Measurements from ENCODE around the gene CARMIL1.

Gene CARMIL1

GRCh38 chr6:25257686-25258348, 21.4 kb upstream of the CARMIL1 start:
- no peak for TF ChIP-seq POLR2A (IDR thresholded peaks at IDR 0.05; ENCODE audit: low read length)
- no peak for TF ChIP-seq GATA1 (IDR thresholded peaks at IDR 0.05; ENCODE audit: low read depth, low read length)
- no peak for DNase-seq

DNA sequence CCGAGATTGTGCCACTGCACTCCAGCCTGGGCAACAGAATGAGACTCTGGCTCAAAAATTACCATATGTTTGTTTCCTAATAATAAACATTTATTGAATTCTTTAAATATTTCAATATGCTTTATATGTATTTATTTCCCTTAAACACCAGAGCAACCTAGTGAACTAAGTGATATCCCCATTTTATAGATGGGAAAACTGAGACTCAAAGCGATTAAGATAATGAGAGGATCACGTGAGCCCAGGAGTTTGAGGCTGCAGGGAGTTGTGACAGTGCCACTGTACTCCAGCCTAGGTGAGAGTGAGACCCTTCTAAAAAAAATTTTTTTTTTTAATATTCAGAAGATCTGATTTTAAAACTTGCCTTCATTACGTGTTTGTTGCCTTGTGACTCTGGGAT, 19.4 kb upstream of the CARMIL1 start:
- DNase-seq: no peak
- no peak for TF ChIP-seq GATA1 (IDR thresholded peaks at IDR 0.05; ENCODE audit: low read depth, low read length)
- no peak for TF ChIP-seq POLR2A (IDR thresholded peaks at IDR 0.05; ENCODE audit: low read length)

DNA sequence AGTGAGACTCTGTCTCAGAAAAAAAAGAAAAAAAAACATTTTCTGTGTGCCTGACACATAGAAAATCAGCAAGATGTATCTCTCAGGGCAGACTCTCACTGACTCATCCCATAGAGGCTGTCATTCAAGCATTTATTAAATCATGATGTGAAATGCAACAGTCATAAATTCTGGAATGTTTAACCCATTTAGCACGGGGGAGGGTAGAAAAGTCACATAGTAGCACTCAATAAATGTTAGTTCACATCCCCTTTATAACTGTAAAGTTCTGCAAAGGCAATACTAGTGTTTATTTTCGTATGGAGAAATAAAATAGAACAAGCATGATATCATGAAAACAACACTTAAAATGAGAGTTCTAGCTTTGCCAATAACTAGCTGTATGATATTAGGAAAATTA, 15.5 kb upstream of the CARMIL1 start:
- TF ChIP-seq POLR2A (IDR thresholded peaks at IDR 0.05; ENCODE audit: low read length) (no peak), GATA1 (IDR thresholded peaks at IDR 0.05; ENCODE audit: low read depth, low read length) (no peak)
- DNase-seq: no peak

- TF ChIP-seq GATA1 (IDR thresholded peaks at IDR 0.05; ENCODE audit: low read depth, low read length): no peak
- no peak for TF ChIP-seq POLR2A (IDR thresholded peaks at IDR 0.05; ENCODE audit: low read length)
- no peak for DNase-seq
Observed at GRCh38 chr6:25266456-25267100, 12.6 kb upstream of the CARMIL1 start.

DNA sequence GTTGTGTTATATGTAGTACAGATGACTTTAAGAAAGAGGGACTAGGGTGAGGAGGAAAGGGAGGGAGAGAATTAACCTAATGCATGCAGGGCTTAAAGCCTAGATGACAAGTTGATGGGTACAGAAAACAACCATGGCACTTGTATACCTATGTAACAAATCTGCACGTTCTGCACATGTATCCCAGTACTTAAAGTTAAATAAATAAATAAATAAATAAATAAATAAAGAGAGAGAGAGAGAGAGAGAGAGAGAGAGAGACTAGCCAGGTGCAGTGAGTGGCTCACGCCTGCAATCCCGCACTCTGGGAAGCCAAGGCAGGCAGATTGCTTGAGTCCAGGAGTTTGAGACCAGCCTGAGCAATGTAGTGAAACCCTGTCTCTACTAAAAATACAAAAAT, 11.5 kb upstream of the CARMIL1 start:
- TF ChIP-seq GATA1 (IDR thresholded peaks at IDR 0.05; ENCODE audit: low read depth, low read length) (no peak), POLR2A (IDR thresholded peaks at IDR 0.05; ENCODE audit: low read length) (no peak)
- DNase-seq: no peak

GRCh38 chr6:25270559-25270958, 8.6 kb upstream of the CARMIL1 start:
- TF ChIP-seq GATA1 (IDR thresholded peaks at IDR 0.05; ENCODE audit: low read depth, low read length): no peak
- TF ChIP-seq POLR2A (IDR thresholded peaks at IDR 0.05; ENCODE audit: low read length): no peak
- DNase-seq: no peak

DNA sequence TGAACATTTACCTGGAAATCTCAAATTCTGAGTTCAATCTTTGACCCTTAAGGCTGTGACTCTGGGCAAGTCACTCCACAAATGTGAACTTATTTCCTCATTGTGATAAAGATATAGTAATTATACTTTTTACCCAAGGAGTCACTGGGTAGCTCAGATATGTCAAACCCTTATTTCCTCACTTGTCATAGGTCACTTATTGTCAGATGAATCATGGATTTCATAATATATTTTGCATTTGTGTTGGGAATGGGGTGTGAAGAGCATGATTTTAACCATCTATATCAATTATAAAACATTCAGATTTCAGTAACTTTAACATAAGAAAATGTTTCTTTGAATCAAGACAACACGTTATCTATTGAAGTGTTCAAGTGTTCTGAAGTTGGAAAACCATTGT, 3.7 kb upstream of the CARMIL1 start:
- TF ChIP-seq GATA1 (IDR thresholded peaks at IDR 0.05; ENCODE audit: low read depth, low read length) (no peak), POLR2A (IDR thresholded peaks at IDR 0.05; ENCODE audit: low read length) (no peak)
- DNase-seq: no peak

DNA sequence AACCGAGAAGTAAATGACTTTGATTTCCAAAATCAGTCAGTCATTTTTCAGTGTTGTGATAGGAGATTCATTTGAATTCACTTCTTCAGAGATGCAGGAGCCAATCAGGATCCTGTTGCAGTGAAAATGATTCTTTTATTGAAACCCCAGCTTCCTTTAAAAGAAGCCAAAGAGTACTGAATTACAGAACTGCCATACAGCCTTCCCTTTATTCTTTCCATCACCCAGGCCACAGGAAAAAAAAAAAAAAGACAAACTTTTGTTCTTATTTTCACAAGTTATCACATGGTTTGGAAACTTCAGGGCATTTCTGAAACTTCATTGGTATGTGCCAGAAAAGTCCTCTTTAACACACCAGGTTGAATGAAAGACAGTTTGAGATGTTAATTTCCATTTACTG, 1.8 kb upstream of the CARMIL1 start:
- TF ChIP-seq GATA1 (IDR thresholded peaks at IDR 0.05; ENCODE audit: low read depth, low read length) (no peak), POLR2A (IDR thresholded peaks at IDR 0.05; ENCODE audit: low read length) (no peak)
- no peak for DNase-seq

DNA sequence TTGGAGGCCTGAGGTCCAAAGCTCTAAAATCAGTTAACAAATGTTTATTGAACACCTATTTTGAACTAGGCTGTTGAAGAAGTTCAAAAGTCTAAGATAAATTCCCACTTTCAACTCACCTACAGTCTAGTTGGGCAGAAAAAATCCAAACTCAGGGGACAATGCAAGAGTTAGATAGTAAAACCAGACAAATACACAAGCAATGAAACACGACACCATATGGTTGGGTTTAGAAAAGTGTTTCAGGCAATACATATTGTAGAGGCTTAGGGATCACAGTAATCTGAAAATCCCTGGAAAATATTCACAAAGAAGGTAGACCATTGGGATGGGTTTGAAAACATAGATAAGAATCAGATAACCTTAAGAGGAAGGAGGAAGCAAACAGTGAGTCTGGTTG, 1.3 kb upstream of the CARMIL1 start:
- no peak for DNase-seq
- TF ChIP-seq POLR2A (IDR thresholded peaks at IDR 0.05; ENCODE audit: low read length): no peak
- TF ChIP-seq GATA1 (IDR thresholded peaks at IDR 0.05; ENCODE audit: low read depth, low read length): no peak

DNA sequence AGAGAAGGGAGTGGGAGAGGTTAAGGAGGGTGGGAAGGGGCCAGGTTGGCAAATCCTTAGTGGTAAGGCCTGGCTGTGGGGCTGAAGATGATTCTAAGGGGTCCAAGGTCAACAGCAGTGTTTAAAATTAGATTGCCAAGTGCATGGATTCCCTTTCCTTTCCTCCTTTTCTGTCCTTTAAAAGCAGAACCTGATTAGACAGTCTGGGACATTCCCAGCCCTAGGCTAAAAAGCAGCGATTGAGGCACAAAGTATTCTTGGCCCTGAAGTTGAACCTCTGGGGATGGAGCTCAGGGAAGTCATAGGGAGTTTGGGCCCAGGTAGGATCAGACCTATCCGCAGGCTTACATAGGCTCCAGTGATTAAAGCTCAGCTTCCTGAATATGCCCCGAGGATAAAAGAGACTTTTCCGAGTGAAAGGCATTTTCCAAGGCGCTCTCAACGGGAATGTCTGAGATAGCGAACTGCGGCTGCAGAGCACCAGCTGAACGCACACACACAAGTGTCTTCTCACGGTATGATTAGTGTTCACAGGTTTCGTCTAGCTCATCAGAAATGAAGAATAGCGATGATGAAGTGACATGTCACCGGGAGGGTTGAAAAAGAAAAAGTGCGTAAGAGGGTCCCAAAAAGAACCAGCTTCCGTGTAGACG, 787 bp upstream of the CARMIL1 start:
- DNase-seq: no peak
- TF ChIP-seq GATA1 (IDR thresholded peaks at IDR 0.05; ENCODE audit: low read depth, low read length): no peak
- TF ChIP-seq POLR2A (IDR thresholded peaks at IDR 0.05; ENCODE audit: low read length): no peak

- no peak for DNase-seq
- TF ChIP-seq POLR2A (IDR thresholded peaks at IDR 0.05; ENCODE audit: low read length) (no peak), GATA1 (IDR thresholded peaks at IDR 0.05; ENCODE audit: low read depth, low read length) (no peak)
Observed at GRCh38 chr6:25279748-25280343, 672 bp downstream of the CARMIL1 start.

DNA sequence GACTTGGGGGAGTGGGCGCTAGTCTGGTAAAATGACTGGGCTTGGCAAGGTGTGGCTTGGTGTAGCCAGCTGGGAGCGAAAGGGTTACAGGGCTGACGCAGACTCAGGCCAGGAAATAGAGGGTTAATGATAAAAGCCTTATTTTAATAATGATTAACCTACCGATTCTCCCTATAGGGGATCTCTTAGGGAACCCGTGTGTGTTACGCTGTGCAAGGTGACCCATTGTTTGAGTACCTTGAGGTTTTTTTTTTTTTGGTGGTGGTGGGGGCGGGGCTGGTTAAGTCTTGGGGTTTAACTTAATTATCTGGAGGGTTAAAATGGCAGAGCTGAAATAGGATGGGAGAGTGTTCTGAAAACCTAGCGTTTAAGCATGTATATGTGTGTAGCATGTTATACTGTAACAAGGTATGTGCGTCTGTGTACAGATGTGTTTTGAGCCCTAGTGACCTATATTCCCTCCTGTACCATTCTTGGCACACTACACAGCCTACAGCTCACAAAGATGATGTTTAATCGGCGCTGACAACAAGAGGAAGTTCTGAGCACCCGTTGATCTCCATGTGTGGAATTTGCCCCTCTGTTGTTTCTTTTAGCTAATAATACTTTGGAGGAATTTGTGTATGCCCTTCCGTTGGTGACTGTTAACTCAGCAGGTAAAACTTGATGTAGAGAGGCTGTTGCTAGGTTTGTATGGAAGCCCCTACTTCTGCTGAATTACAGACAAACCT, 1.3 kb downstream of the CARMIL1 start:
- peak in 1 of 2 experiments; percentile 10 for DNase-seq
- TF ChIP-seq GATA1 (IDR thresholded peaks at IDR 0.05; ENCODE audit: low read depth, low read length): no peak

DNA sequence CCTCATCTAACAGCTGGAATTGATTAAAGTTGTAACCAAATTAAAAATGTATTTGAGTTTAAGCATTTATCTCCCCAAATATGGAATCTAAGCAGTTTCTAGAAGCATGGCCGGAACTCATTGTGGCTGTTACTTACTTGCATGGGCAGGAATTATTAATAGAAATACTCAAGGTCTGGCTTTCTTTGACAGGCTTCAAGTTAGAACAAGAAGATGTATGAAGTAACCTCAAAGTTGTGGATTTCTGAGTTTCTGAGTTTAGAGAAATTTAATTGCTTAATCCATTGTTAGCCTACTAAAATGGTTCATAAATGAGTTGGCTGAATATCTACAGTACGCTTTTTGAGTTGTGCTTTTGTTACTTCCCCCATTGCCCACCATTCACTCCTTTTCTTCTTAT, 7.7 kb downstream of the CARMIL1 start:
- DNase-seq: no peak
- TF ChIP-seq POLR2A (IDR thresholded peaks at IDR 0.05; ENCODE audit: low read length) (no peak), GATA1 (IDR thresholded peaks at IDR 0.05; ENCODE audit: low read depth, low read length) (no peak)

- TF ChIP-seq GATA1 (IDR thresholded peaks at IDR 0.05; ENCODE audit: low read depth, low read length): no peak
- TF ChIP-seq POLR2A (IDR thresholded peaks at IDR 0.05; ENCODE audit: low read length): no peak
Observed at GRCh38 chr6:25287941-25288340, 8.8 kb downstream of the CARMIL1 start.

More at GRCh38 chr6:25287941-25288340, 8.8 kb downstream of the CARMIL1 start:
- no peak for DNase-seq
